Measurements from ENCODE around the gene SLC17A8.

DNA sequence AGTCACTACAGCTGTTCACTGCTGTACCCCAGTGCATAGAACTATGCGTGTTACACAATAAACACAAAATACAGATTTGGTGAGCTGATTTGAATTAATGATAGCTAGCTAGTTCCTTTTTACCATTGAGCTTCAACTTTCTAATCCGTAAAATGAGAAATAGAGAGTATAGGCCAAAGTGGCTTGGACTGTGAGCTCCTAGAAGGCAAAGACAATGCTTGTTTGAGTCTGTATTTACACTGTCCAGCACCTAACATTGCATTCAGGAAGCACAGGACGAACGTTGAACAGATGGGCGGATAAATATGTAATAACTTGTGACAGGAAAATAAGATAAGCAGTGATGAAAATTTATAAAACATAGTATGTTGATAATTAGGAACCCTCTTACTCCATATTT is 31.5 kb downstream of the SLC17A8 start:
- TF ChIP-seq, protein P1, sequence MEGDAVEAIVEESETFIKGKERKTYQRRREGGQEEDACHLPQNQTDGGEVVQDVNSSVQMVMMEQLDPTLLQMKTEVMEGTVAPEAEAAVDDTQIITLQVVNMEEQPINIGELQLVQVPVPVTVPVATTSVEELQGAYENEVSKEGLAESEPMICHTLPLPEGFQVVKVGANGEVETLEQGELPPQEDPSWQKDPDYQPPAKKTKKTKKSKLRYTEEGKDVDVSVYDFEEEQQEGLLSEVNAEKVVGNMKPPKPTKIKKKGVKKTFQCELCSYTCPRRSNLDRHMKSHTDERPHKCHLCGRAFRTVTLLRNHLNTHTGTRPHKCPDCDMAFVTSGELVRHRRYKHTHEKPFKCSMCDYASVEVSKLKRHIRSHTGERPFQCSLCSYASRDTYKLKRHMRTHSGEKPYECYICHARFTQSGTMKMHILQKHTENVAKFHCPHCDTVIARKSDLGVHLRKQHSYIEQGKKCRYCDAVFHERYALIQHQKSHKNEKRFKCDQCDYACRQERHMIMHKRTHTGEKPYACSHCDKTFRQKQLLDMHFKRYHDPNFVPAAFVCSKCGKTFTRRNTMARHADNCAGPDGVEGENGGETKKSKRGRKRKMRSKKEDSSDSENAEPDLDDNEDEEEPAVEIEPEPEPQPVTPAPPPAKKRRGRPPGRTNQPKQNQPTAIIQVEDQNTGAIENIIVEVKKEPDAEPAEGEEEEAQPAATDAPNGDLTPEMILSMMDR (IDR thresholded peaks at IDR 0.05), result no peak
- TF ChIP-seq POLR2AphosphoS5 (IDR thresholded peaks at IDR 0.05; ENCODE audit: low read depth, low read length), result no peak
